GM23338 (cell line): ENCODE results near the gene HGFAC. TPM values are rescaled to one million over a fixed set of nuclear protein-coding genes. Genes with fewer than 3 reads are reported as not detected.

Experiments
- ATAC-seq: fragments of 200-7000 bp; cut with Tn5 transposase; 3 replicates; pipeline ENCODE4 v1.9.1; 2020
- DNase-seq: peaks from one replicate; pipeline ENCODE4 v3.0.0-alpha.2; 2015; ENCODE audit warnings: low spot score
- H2AFZ ChIP-seq: fragments of 200-600 bp; sonication (generic); 2 replicates; pipeline ENCODE4 v1.8.0; 2016; ENCODE audit warnings: antibody characterized with exemption, mild to moderate bottlenecking, moderate library complexity
- H3F3A ChIP-seq: fragments of 200-600 bp; sonication (generic); replicated peaks from 2 replicates; pipeline ENCODE4 v1.8.0; 2017; ENCODE audit warnings: antibody characterized with exemption, mixed run types, low read depth
- H3K27ac ChIP-seq: fragments of 200-600 bp; sonication (generic); 2 replicates; pipeline ENCODE4 v1.6.1; 2016; ENCODE audit warnings: low read depth
- H3K27me3 ChIP-seq: fragments of 200-600 bp; sonication (generic); 2 replicates; pipeline ENCODE4 v1.8.0; 2016; ENCODE audit warnings: mild to moderate bottlenecking, mixed run types, moderate library complexity; ENCODE audit not compliant: insufficient read depth
- H3K36me3 ChIP-seq: fragments of 200-600 bp; sonication (generic); 2 replicates; pipeline ENCODE4 v1.8.0; 2016; ENCODE audit warnings: mild to moderate bottlenecking; ENCODE audit not compliant: insufficient read depth
- H3K4me1 ChIP-seq: fragments of 200-600 bp; sonication (generic); 2 replicates; pipeline ENCODE4 v1.8.0; 2016; ENCODE audit warnings: mild to moderate bottlenecking, moderate library complexity; ENCODE audit not compliant: insufficient read depth
- H3K4me2 ChIP-seq: fragments of 200-600 bp; sonication (generic); 2 replicates; pipeline ENCODE4 v1.7.1; 2017; ENCODE audit warnings: mixed run types
- H3K4me3 ChIP-seq: fragments of 200-600 bp; sonication (generic); 2 replicates; pipeline ENCODE4 v1.6.1; 2016; ENCODE audit warnings: mixed run types
- H3K79me2 ChIP-seq: fragments of 200-600 bp; sonication (generic); replicated peaks from 2 replicates; pipeline ENCODE4 v1.8.0; 2017; ENCODE audit warnings: mild to moderate bottlenecking; ENCODE audit not compliant: insufficient read depth
- H3K9me2 ChIP-seq: fragments of 200-600 bp; sonication (generic); 2 replicates; pipeline ENCODE4 v1.8.0; 2017; ENCODE audit not compliant: insufficient read depth
- H4K20me1 ChIP-seq: fragments of 200-600 bp; sonication (generic); replicated peaks from 2 replicates; pipeline ENCODE4 v1.8.0; 2017; ENCODE audit warnings: mild to moderate bottlenecking; ENCODE audit not compliant: insufficient read depth
- H3K27ac Mint-ChIP-seq: 2 replicates; pipeline ENCODE4 v1.8.0; 2020; ENCODE audit warnings: inconsistent platforms, mild to moderate bottlenecking, moderate library complexity, mixed read lengths
- H3K27me3 Mint-ChIP-seq: 3 replicates; pipeline ENCODE4 v1.8.0; 2022; ENCODE audit warnings: low read depth, mild to moderate bottlenecking, moderate library complexity, mixed read lengths, inconsistent platforms; ENCODE audit not compliant: insufficient read depth, poor library complexity
- H3K36me3 Mint-ChIP-seq: 3 replicates; pipeline ENCODE4 v1.8.0; 2021; ENCODE audit warnings: low read depth, mild to moderate bottlenecking, inconsistent platforms, moderate library complexity, mixed read lengths
- H3K4me1 Mint-ChIP-seq: 3 replicates; pipeline ENCODE4 v1.8.0; 2020; ENCODE audit warnings: mild to moderate bottlenecking, inconsistent platforms, mixed read lengths
- H3K4me3 Mint-ChIP-seq: 3 replicates; pipeline ENCODE4 v1.8.0; 2021; ENCODE audit warnings: moderate library complexity, mild to moderate bottlenecking, inconsistent platforms, mixed read lengths
- H3K9me3 Mint-ChIP-seq: 3 replicates; pipeline ENCODE4 v1.8.0; 2020; ENCODE audit warnings: moderate library complexity, mild to moderate bottlenecking, inconsistent platforms, mixed read lengths
- EZH2 ChIP-seq: fragments of 200-600 bp; sonication (generic); IDR thresholded peaks from one replicate; pipeline ENCODE4 v1.8.0; 2017; ENCODE audit warnings: antibody characterized with exemption, mild to moderate bottlenecking, low read depth; ENCODE audit not compliant: unreplicated experiment
- JUNB ChIP-seq: IDR thresholded peaks from one replicate; pipeline ENCODE4 v1.6.1; 2016; ENCODE audit warnings: antibody characterized with exemption; ENCODE audit not compliant: unreplicated experiment
- NANOG ChIP-seq: IDR thresholded peaks from 2 replicates; pipeline ENCODE4 v1.6.1; 2016; ENCODE audit warnings: antibody characterized with exemption, borderline replicate concordance
- POLR2AphosphoS5 ChIP-seq: IDR thresholded peaks from 2 replicates; pipeline ENCODE4 v1.6.1; 2016; ENCODE audit warnings: antibody characterized with exemption, low read depth
- ZNF114 ChIP-seq: fragments of 250-450 bp; sonication (Bioruptor Pico); IDR thresholded peaks from 2 replicates; pipeline ENCODE4 v1.5.0; 2020; ENCODE audit warnings: mild to moderate bottlenecking, moderate library complexity
- polyA plus RNA-seq: library from polyadenylated mRNA; unstranded; fragments of >200 nt; fragmentation: Nextera tagmentation; extraction: Ambion mirVana; gene quantifications from 2 replicates; pipeline ENCODE4 v1.2.1, GENCODE V29; 2016
- total RNA-seq: library from RNA; depleted of rRNA; stranded (reverse); fragments of >200 nt; shearing (Covaris generic); gene quantifications from 2 replicates; pipeline ENCODE4 v1.2.3, GENCODE V29; 2014
- TF ChIP-seq, protein P1 (sequence below): fragments of 250-450 bp; sonication (Bioruptor Pico); IDR thresholded peaks from 2 replicates; pipeline ENCODE4 v1.5.0; 2020; ENCODE audit warnings: mild to moderate bottlenecking, moderate library complexity
- TF ChIP-seq, protein P2 (sequence below): IDR thresholded peaks from 2 replicates; pipeline ENCODE4 v1.6.1; 2016; ENCODE audit warnings: antibody characterized with exemption

Gene HGFAC
- total and polyA plus RNA-seq, 2 experiments from 2014 or later = 0.94 TPM; not detected in 1

DNA sequence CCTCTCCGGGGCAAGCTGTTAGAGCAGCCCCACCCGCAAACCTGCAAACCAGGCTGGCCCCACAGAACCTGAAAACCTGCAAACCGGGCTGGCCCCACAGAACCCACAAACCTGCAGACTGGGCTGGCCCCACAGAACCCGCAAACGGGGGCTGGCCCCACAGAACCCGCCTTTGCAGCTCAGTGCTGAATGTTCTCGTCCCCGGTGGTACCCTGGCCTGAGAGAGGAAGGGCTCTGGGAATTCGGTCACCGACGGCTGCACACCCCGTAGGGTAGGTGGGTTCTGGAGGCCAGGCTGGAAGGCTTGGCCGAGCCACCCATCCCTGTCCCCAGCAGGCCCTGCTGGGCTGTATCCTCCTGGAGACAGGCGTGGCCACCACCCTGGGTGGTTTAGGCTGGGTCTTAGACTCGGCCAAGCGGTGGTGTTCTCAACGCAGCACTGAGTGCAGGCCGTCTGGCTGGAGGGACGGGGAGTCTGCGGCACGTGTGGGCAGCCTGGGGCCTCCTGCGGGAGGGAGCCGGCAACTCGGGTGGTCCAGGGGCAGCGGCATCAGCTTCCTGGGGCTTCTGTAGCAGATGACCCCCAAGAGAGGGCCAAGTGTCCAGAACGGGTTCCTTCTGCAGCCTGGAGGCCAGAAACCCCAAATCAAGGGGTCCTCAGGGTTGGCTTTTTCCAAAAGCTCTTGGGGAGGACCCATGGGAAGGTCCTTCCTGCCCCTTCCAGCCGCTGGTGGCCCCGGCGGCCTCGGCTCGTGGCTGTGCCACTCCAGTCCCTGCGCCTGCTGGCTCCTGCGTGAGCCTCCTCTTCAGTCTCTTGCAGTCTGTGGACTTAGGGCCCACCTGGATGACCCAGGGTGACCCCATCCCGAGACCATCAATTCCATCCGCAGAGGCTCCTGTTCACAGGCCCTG is 36.9 kb downstream of the HGFAC start (continued):
- TF ChIP-seq NANOG = no peak
- no peak for TF ChIP-seq EZH2
- TF ChIP-seq ZNF114 = no peak
- TF ChIP-seq POLR2AphosphoS5 = no peak
- TF ChIP-seq, protein P1, sequence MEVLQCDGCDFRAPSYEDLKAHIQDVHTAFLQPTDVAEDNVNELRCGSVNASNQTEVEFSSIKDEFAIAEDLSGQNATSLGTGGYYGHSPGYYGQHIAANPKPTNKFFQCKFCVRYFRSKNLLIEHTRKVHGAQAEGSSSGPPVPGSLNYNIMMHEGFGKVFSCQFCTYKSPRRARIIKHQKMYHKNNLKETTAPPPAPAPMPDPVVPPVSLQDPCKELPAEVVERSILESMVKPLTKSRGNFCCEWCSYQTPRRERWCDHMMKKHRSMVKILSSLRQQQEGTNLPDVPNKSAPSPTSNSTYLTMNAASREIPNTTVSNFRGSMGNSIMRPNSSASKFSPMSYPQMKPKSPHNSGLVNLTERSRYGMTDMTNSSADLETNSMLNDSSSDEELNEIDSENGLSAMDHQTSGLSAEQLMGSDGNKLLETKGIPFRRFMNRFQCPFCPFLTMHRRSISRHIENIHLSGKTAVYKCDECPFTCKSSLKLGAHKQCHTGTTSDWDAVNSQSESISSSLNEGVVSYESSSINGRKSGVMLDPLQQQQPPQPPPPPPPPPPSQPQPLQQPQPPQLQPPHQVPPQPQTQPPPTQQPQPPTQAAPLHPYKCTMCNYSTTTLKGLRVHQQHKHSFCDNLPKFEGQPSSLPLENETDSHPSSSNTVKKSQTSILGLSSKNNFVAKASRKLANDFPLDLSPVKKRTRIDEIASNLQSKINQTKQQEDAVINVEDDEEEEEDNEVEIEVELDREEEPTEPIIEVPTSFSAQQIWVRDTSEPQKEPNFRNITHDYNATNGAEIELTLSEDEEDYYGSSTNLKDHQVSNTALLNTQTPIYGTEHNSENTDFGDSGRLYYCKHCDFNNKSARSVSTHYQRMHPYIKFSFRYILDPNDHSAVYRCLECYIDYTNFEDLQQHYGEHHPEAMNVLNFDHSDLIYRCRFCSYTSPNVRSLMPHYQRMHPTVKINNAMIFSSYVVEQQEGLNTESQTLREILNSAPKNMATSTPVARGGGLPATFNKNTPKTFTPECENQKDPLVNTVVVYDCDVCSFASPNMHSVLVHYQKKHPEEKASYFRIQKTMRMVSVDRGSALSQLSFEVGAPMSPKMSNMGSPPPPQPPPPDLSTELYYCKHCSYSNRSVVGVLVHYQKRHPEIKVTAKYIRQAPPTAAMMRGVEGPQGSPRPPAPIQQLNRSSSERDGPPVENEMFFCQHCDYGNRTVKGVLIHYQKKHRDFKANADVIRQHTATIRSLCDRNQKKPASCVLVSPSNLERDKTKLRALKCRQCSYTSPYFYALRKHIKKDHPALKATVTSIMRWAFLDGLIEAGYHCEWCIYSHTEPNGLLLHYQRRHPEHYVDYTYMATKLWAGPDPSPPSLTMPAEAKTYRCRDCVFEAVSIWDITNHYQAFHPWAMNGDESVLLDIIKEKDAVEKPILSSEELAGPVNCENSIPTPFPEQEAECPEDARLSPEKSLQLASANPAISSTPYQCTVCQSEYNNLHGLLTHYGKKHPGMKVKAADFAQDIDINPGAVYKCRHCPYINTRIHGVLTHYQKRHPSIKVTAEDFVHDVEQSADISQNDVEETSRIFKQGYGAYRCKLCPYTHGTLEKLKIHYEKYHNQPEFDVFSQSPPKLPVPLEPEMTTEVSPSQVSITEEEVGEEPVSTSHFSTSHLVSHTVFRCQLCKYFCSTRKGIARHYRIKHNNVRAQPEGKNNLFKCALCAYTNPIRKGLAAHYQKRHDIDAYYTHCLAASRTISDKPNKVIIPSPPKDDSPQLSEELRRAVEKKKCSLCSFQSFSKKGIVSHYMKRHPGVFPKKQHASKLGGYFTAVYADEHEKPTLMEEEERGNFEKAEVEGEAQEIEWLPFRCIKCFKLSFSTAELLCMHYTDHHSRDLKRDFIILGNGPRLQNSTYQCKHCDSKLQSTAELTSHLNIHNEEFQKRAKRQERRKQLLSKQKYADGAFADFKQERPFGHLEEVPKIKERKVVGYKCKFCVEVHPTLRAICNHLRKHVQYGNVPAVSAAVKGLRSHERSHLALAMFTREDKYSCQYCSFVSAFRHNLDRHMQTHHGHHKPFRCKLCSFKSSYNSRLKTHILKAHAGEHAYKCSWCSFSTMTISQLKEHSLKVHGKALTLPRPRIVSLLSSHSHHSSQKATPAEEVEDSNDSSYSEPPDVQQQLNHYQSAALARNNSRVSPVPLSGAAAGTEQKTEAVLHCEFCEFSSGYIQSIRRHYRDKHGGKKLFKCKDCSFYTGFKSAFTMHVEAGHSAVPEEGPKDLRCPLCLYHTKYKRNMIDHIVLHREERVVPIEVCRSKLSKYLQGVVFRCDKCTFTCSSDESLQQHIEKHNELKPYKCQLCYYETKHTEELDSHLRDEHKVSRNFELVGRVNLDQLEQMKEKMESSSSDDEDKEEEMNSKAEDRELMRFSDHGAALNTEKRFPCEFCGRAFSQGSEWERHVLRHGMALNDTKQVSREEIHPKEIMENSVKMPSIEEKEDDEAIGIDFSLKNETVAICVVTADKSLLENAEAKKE (CRISPR knock-in tag) = no peak

DNA sequence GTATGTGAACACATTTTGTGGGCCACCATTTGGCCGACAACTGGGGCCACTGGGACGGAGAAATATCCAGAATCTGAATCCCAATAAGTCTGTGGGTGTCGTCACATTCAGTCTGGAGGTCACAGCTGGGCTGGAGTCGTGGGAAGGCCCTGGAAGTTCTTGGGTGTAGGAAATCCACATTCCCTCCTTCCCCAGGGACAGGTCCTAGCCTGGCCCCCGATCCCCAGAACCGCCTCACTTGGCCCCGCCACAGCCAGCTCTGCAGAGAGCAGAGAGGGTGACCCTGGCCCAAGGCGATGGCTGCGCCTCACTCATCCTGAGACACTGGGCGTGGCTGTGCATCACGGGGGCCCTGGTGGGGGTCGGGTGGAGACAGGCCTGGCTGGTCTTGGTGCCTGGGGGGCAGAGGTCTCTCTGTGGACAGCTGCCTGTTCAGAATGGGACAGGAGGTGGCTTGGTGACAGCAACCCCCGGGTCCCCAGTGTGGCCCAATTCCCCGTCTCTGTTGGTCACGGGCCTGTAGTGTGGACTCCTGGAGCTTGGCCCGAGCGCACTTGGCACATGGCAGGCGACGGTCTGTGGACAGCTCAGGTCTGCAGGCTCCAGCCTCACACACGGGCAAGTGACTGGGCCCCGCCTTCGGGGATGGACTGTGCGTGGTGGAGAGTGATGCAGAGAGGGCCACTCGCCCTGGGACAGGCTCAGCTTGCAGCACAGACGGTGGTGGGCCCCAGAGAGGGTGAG is 37.8 kb downstream of the HGFAC start:
- no peaks in the 10 kb centered on the region; the same call in 1 of the 2 replicates for H4K20me1 ChIP-seq
- H3K4me3 ChIP-seq = no peak overlapping the region
- H3K27ac ChIP-seq = no peak overlapping the region
- H3K27ac Mint-ChIP-seq = no peak overlapping the region
- peaks cover 4% of the 10 kb centered on the region; the same call in 1 of the 2 replicates for H3F3A ChIP-seq
- H3K27me3 ChIP-seq = peaks cover 61% of the 10 kb centered on the region
- DNase-seq = no peak
- H3K4me2 ChIP-seq = no peak overlapping the region
- no peak overlapping the region for H2AFZ ChIP-seq
- H3K4me1 Mint-ChIP-seq = peaks cover 14% of the 10 kb centered on the region
- no peaks in the 10 kb centered on the region for H3K79me2 ChIP-seq
- no peaks in the 10 kb centered on the region for H3K36me3 Mint-ChIP-seq
- no peaks in the 10 kb centered on the region for H3K36me3 ChIP-seq
- H3K9me3 Mint-ChIP-seq = no peaks in the 10 kb centered on the region
- peaks cover 21% of the 10 kb centered on the region for H3K4me1 ChIP-seq
- no peak for ATAC-seq
- H3K27me3 Mint-ChIP-seq = peaks cover 62% of the 10 kb centered on the region
- no peak overlapping the region for H3K4me3 Mint-ChIP-seq
- no peaks in the 10 kb centered on the region for H3K9me2 ChIP-seq
- TF ChIP-seq JUNB = no peak
- TF ChIP-seq, protein P2, sequence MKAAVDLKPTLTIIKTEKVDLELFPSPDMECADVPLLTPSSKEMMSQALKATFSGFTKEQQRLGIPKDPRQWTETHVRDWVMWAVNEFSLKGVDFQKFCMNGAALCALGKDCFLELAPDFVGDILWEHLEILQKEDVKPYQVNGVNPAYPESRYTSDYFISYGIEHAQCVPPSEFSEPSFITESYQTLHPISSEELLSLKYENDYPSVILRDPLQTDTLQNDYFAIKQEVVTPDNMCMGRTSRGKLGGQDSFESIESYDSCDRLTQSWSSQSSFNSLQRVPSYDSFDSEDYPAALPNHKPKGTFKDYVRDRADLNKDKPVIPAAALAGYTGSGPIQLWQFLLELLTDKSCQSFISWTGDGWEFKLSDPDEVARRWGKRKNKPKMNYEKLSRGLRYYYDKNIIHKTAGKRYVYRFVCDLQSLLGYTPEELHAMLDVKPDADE = no peak
